Thyroid gland (tissue), 4 donors: Measurements from ENCODE around the gene DLL3.

Source experiments
- POLR2A ChIP-seq, 2 donors: fragments of 450-650 bp; IDR thresholded peaks; one replicate each; pipeline ENCODE4 v1.6.1; 2017; ENCODE audit warnings: antibody characterized with exemption in 2 of 2, mild to moderate bottlenecking in 2 of 2, moderate library complexity in 1 of 2
- TF ChIP-seq, protein P1 (sequence below), 6 experiments: fragments of 200-600 bp in 3 of 6; fragments of 450-650 bp in 3 of 6; sonication (generic) in 3 of 6; IDR thresholded peaks; one replicate each; pipeline ENCODE4 v1.5.1; 2016 to 2019; ENCODE audit warnings: antibody characterized with exemption in 6 of 6, mild to moderate bottlenecking in 2 of 6, inconsistent platforms in 1 of 6, moderate library complexity in 1 of 6

GRCh38 chr19:39501340-39501739 lies 2.6 kb downstream of the DLL3 start:
- TF ChIP-seq, protein P1, sequence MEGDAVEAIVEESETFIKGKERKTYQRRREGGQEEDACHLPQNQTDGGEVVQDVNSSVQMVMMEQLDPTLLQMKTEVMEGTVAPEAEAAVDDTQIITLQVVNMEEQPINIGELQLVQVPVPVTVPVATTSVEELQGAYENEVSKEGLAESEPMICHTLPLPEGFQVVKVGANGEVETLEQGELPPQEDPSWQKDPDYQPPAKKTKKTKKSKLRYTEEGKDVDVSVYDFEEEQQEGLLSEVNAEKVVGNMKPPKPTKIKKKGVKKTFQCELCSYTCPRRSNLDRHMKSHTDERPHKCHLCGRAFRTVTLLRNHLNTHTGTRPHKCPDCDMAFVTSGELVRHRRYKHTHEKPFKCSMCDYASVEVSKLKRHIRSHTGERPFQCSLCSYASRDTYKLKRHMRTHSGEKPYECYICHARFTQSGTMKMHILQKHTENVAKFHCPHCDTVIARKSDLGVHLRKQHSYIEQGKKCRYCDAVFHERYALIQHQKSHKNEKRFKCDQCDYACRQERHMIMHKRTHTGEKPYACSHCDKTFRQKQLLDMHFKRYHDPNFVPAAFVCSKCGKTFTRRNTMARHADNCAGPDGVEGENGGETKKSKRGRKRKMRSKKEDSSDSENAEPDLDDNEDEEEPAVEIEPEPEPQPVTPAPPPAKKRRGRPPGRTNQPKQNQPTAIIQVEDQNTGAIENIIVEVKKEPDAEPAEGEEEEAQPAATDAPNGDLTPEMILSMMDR (IDR thresholded peaks at IDR 0.05), result no peak
- TF ChIP-seq POLR2A (IDR thresholded peaks at IDR 0.05), result no peak
